Immature natural killer cell (primary cell): ENCODE data around the gene SLC1A2. TPM values are rescaled to one million over a fixed set of nuclear protein-coding genes. Genes with fewer than 3 reads are reported as not detected.

ENCODE experiments used
- DNase-seq, 3 donors: peaks; one replicate each; pipeline ENCODE4 v3.0.0; 2022; ENCODE audit warnings: mixed read lengths in 1 of 3
- H3K27ac Mint-ChIP-seq, 6 donors: one replicate each; pipeline ENCODE4 v1.8.0; 2020; ENCODE audit warnings: mixed read lengths in 6 of 6, mild to moderate bottlenecking in 5 of 6, inconsistent platforms in 4 of 6, moderate library complexity in 3 of 6
- H3K27me3 Mint-ChIP-seq, 3 donors: one replicate each; pipeline ENCODE4 v1.8.0; 2020 to 2021; ENCODE audit warnings: low read depth in 3 of 3, mild to moderate bottlenecking in 3 of 3, mixed read lengths in 3 of 3, moderate library complexity in 3 of 3, inconsistent platforms in 1 of 3
- H3K36me3 Mint-ChIP-seq, 3 donors: one replicate each; pipeline ENCODE4 v1.8.0; 2020; ENCODE audit warnings: mixed read lengths in 3 of 3, inconsistent platforms in 2 of 3, mild to moderate bottlenecking in 2 of 3
- H3K4me1 Mint-ChIP-seq, 2 donors: one replicate each; pipeline ENCODE4 v1.8.0; 2020; ENCODE audit warnings: inconsistent platforms in 2 of 2, mild to moderate bottlenecking in 2 of 2, mixed read lengths in 2 of 2, moderate library complexity in 1 of 2
- H3K4me3 Mint-ChIP-seq, 5 donors: one replicate each; pipeline ENCODE4 v1.8.0; 2020; ENCODE audit warnings: mild to moderate bottlenecking in 5 of 5, mixed read lengths in 5 of 5, inconsistent platforms in 3 of 5, moderate library complexity in 3 of 5
- H3K9me3 Mint-ChIP-seq, 6 donors: one replicate each; pipeline ENCODE4 v1.8.0; 2020; ENCODE audit warnings: mild to moderate bottlenecking in 6 of 6, mixed read lengths in 6 of 6, inconsistent platforms in 4 of 6, moderate library complexity in 3 of 6
- polyA plus RNA-seq, 3 donors: library from polyadenylated mRNA; unstranded; fragments of 300-500 nt; fragmentation: Illumina TruSeq; gene quantifications; one replicate each; pipeline ENCODE4 v1.2.3, GENCODE V29; 2021

SLC1A2 gene
- polyA plus RNA-seq, 3 donors from 2014 or later, result 0.03 to 0.06 TPM; not detected in 1

- peak overlapping the region; percentile 0 to 62 (median 43) for H3K4me3 Mint-ChIP-seq
Observed at GRCh38 chr11:35330931-35331330, 88.4 kb downstream of the SLC1A2 start.

GRCh38 chr11:35330156-35330889 lies 89.0 kb downstream of the SLC1A2 start:
- Mint-ChIP-seq H3K4me3 (peak overlapping the region; percentile 0 to 62 (median 43)), H3K27ac (peak overlapping the region; percentile 62 to 91 (median 83)), H3K27me3 (peaks cover under 1 to 10% (median 4%) of the 10 kb centered on the region in 3 donors), H3K9me3 (no peaks in the 10 kb centered on the region), H3K36me3 (peaks cover 0 to 2% (median 0%) of the 10 kb centered on the region in 3 donors), H3K4me1 (peaks cover 29 to 34% of the 10 kb centered on the region in 2 donors)
- no peak for DNase-seq

More at GRCh38 chr11:35330931-35331330, 88.4 kb downstream of the SLC1A2 start:
- H3K4me1 Mint-ChIP-seq, result peaks cover 29 to 34% of the 10 kb centered on the region in 2 donors
- H3K36me3 Mint-ChIP-seq, result no peaks in the 10 kb centered on the region
- DNase-seq, result peak; percentile 58 to 63 (median 60)
- peak overlapping the region; percentile 62 to 91 (median 83) for H3K27ac Mint-ChIP-seq
- no peaks in the 10 kb centered on the region for H3K9me3 Mint-ChIP-seq
- peaks cover 0 to 10% (median 2%) of the 10 kb centered on the region in 3 donors for H3K27me3 Mint-ChIP-seq

- Mint-ChIP-seq H3K9me3 (no peaks in the 10 kb centered on the region), H3K27ac (peak overlapping the region in 1 of 6 donors; percentile 43), H3K27me3 (peaks cover 5% of the 10 kb centered on the region in 3 donors), H3K36me3 (peaks cover 0 to 4% (median 3%) of the 10 kb centered on the region in 3 donors), H3K4me3 (no peak overlapping the region), H3K4me1 (peaks cover 22 to 24% of the 10 kb centered on the region in 2 donors)
- no peak for DNase-seq
Observed at GRCh38 chr11:35327829-35328228, 91.5 kb downstream of the SLC1A2 start.

- Mint-ChIP-seq H3K4me1 (peaks cover 16 to 18% of the 10 kb centered on the region in 2 donors), H3K9me3 (no peaks in the 10 kb centered on the region), H3K36me3 (peaks cover 0 to 6% (median 4%) of the 10 kb centered on the region in 3 donors), H3K27ac (no peak overlapping the region), H3K4me3 (no peak overlapping the region), H3K27me3 (peaks cover 7 to 13% (median 11%) of the 10 kb centered on the region in 3 donors)
- no peak for DNase-seq
Observed at GRCh38 chr11:35326266-35326879, 93.0 kb downstream of the SLC1A2 start.

- H3K4me1 Mint-ChIP-seq, result peaks cover 2 to 4% of the 10 kb centered on the region in 2 donors
- H3K9me3 Mint-ChIP-seq, result no peaks in the 10 kb centered on the region
- no peak overlapping the region for H3K4me3 Mint-ChIP-seq
- no peak overlapping the region for H3K27ac Mint-ChIP-seq
- H3K36me3 Mint-ChIP-seq, result peaks cover 0 to 6% (median 4%) of the 10 kb centered on the region in 3 donors
- DNase-seq, result no peak
- H3K27me3 Mint-ChIP-seq, result peaks cover 5 to 13% (median 11%) of the 10 kb centered on the region in 3 donors
Observed at GRCh38 chr11:35324981-35325380, 94.4 kb downstream of the SLC1A2 start.

GRCh38 chr11:35324183-35324886 lies 95.0 kb downstream of the SLC1A2 start:
- H3K27me3 Mint-ChIP-seq, result peaks cover 5 to 13% (median 11%) of the 10 kb centered on the region in 3 donors
- no peaks in the 10 kb centered on the region for H3K9me3 Mint-ChIP-seq
- H3K4me3 Mint-ChIP-seq, result no peak overlapping the region
- H3K4me1 Mint-ChIP-seq, result no peaks in the 10 kb centered on the region
- no peak for DNase-seq
- H3K36me3 Mint-ChIP-seq, result peaks cover 0 to 6% (median 4%) of the 10 kb centered on the region in 3 donors
- no peak overlapping the region for H3K27ac Mint-ChIP-seq

- Mint-ChIP-seq H3K4me1 (no peaks in the 10 kb centered on the region), H3K36me3 (peaks cover 0 to 6% (median 4%) of the 10 kb centered on the region in 3 donors), H3K9me3 (no peaks in the 10 kb centered on the region), H3K4me3 (no peak overlapping the region), H3K27me3 (peaks cover 2 to 12% (median 11%) of the 10 kb centered on the region in 3 donors), H3K27ac (no peak overlapping the region)
- no peak for DNase-seq
Observed at GRCh38 chr11:35323076-35323868, 96.1 kb downstream of the SLC1A2 start.

GRCh38 chr11:35322318-35322979 lies 96.9 kb downstream of the SLC1A2 start:
- Mint-ChIP-seq H3K36me3 (peaks cover 0 to 6% (median 4%) of the 10 kb centered on the region in 3 donors), H3K4me1 (no peaks in the 10 kb centered on the region), H3K27me3 (peaks cover 2 to 12% (median 11%) of the 10 kb centered on the region in 3 donors), H3K4me3 (no peak overlapping the region), H3K9me3 (no peaks in the 10 kb centered on the region), H3K27ac (no peak overlapping the region)
- no peak for DNase-seq

GRCh38 chr11:35321532-35322317 lies 97.6 kb downstream of the SLC1A2 start:
- H3K4me3 Mint-ChIP-seq, result no peak overlapping the region
- H3K27ac Mint-ChIP-seq, result no peak overlapping the region
- DNase-seq, result no peak
- H3K4me1 Mint-ChIP-seq, result no peaks in the 10 kb centered on the region
- H3K36me3 Mint-ChIP-seq, result peaks cover 0 to 6% (median 4%) of the 10 kb centered on the region in 3 donors
- no peaks in the 10 kb centered on the region for H3K9me3 Mint-ChIP-seq
- peaks cover 2 to 12% (median 11%) of the 10 kb centered on the region in 3 donors for H3K27me3 Mint-ChIP-seq

- DNase-seq, result no peak
- no peaks in the 10 kb centered on the region for H3K9me3 Mint-ChIP-seq
- peak overlapping the region in 1 of 6 donors; percentile 49 for H3K27ac Mint-ChIP-seq
- H3K4me3 Mint-ChIP-seq, result no peak overlapping the region
- H3K27me3 Mint-ChIP-seq, result peaks cover 2 to 12% (median 11%) of the 10 kb centered on the region in 3 donors
- H3K36me3 Mint-ChIP-seq, result peaks cover 0 to 6% (median 4%) of the 10 kb centered on the region in 3 donors
- no peaks in the 10 kb centered on the region for H3K4me1 Mint-ChIP-seq
Observed at GRCh38 chr11:35321111-35321510, 98.2 kb downstream of the SLC1A2 start.

GRCh38 chr11:35318977-35319925 lies 100.1 kb downstream of the SLC1A2 start:
- Mint-ChIP-seq H3K27me3 (peaks cover 4 to 11% (median 6%) of the 10 kb centered on the region in 3 donors), H3K9me3 (peaks cover 0 to 1% (median 0%) of the 10 kb centered on the region in 6 donors), H3K4me1 (no peaks in the 10 kb centered on the region), H3K27ac (no peak overlapping the region), H3K4me3 (no peak overlapping the region), H3K36me3 (peaks cover 0 to 6% (median 0%) of the 10 kb centered on the region in 3 donors)
- no peak for DNase-seq
